Stimulated activated CD4-positive, alpha-beta T cell treated with anti-CD3 and anti-CD28 coated beads, Interleukin-12 subunit alpha, Interleukin-12 subunit beta, amount 100 ng/mL, for 24 hours (primary cell): ENCODE results near the gene TRIP13.

Experiments used
- DNase-seq, 2 experiments: peaks; one replicate each; pipeline ENCODE4 v3.0.0-alpha.2; 2020; ENCODE audit warnings: low read depth in 2 of 2

The TRIP13 gene

GRCh38 chr5:966941-967340 is 74.3 kb downstream of the TRIP13 start:
- DNase-seq, result no peak
